Femur (tissue), 1 donor: ENCODE data around the gene TRAPPC11.

Experiments used
- DNase-seq: peaks from one replicate; pipeline ENCODE4 v3.0.0-alpha.2; 2017

The TRAPPC11 gene

DNA sequence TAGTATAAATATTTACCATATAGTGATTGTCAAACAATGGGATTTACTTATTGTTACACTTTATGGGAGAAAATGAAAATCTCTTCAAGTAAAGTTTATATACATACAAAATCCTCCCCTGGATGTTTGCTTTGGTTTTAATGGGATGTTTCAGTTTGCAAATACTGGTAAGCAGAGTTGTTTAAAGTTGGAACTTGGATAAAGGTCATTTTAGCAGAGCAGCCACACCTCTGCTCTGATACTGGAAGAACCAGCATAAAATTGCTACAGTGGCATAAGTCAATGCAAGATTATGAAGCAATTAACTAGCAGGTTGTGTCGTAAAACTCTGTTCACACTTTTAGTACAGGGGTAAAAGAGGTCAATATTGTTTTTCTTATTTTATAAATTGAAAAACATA lies 101.2 kb downstream of the TRAPPC11 start:
- no peak for DNase-seq
